GM19035 (cell line): ENCODE data around the gene MORN5.

Source experiments
- ATAC-seq: cut with Tn5 transposase; IDR thresholded peaks from one replicate; pipeline ENCODE4 v1.9.1; 2021; ENCODE audit not compliant: unreplicated experiment

The MORN5 gene

DNA sequence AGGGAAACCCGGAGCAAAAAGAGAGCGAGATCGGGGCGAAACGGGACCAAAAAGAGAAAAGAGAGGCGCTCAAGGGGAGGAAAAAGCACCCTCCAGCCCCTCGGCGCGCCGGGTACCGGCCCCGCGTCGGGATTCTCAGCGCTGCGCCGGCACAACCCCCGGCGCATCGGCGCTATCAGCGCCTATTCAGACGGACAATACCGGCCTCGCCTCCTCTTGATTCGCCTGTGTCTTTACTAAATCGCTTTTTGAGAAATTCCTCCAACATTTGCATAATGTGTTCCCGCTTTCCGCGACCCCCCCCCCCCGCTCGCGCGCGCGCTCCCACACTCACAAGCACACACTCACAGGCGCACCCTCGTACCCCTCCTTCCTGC lies 68.5 kb downstream of the MORN5 start:
- no peak for ATAC-seq

DNA sequence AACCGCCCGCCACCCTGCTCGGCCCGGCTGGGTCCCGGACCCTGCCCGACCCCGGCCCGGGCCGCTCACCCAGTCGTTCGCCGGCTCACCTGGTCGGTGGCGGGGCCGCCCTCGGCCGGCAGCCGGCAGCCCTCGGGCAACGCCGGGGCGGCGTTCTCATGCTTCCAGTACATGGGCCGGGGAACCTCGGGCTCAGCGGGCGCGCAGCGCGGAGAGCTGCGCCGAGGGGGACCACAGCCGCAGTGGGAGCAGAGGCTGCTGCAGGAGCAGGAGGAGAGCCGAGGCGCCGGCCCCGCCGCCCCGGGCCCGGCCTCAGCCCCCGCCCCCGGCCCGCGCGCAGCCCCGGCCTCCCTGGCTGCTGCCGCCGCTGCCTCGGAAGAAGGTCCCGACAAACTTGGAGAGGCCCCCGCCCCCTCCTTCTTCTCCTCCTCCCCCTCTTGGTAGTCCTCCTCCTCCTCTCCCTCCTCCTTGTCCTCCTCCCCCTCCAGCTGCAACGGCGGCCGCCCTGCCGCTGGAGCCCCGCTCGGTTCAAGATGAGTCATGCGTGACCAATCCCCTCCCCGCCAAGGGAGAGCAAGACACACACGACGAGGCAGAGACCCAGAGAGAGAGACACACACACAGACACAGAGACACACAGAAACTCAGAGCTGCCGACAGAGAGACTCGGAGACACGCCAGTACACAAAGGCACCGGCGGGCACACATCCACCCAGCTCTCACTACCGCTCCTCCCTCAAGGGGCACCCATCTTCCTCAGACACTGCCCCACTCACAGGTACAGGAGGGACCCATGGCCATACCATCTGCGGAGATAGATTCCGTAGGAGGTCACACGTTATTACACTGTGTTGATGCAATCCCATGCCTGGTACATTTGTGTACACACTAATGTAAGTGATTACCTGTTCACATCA lies 69.1 kb downstream of the MORN5 start, which contains the start of gene LHX6:
Gene LHX6 (minus strand): TSS at position 390 of the 917 bp plus-strand sequence. CDS start 217 bp downstream, at position 173.
- ATAC-seq, result no peak

DNA sequence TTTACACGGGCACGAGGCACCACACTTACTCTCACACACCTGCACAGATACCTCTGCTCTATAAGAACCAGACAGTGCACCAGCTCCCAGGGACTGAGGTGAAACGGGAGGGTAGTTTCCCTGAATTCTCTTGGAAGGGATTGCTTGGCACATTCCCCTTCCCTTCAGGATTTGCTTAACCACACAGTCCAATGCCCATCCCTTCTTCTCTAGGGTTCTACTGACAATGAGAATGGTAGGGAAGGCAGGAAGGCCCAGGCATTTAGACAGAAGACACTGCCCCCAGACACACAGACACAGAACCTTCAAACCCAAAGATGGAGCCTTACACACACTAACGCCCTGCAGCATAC lies 69.8 kb downstream of the MORN5 start:
- ATAC-seq, result no peak

DNA sequence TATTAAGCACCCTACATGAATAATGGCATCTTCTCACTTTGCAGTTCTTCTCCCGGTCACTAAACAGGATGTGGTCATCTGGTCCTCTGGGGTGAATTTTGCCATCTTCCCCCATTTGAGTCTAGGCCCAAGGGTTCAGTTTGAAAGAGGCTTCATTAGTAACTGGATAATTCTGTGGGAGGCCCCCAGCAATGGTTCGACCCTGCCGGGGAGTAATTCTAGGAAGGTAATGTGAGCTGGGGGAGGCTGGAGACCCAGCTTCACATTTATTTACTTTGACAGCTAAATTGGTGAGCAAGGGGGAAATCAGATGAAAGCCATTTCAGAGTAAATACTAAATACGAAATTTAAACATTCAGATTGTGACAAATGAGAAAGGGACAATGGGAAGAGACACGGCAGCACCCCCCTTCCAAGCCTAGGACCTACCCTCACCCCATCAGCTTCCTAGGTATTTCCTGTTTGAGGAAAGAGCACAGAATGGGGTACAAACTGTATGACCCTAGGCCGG lies 73.1 kb downstream of the MORN5 start:
- ATAC-seq, result no peak

DNA sequence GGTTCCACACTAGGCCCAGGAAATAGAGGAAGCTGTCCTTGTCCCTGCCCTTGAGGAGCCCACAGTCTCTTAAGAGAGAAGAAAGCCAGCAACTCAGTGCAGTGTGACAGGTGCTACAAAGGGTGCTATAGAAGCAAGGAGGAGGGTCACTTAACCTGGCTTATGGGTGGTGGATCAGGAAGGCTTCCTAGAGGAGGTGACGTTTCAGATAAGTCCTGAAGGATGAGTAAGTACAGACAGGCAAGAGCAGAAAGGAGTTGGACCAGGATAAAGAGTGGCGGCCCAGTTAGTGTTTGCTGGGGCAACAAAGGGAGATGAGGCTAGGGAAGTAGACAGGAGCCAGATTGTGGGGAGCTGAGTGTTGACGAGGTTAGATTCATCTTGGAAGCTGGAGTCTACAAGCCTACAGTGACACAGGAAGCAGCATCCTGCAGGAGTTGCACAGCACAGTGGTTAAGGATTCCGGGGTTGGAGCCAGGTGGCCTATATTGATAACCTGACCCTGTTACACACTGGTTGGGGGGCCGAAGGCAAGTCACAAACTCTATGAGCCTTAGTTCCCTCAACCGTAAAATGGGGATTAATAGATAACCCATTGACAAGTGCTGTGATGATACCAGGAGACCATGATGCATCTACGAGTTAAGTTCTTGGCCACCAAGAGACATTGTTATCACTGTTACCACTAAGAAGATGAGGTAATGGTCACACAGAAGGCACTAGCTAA lies 74.5 kb downstream of the MORN5 start:
- no peak for ATAC-seq

DNA sequence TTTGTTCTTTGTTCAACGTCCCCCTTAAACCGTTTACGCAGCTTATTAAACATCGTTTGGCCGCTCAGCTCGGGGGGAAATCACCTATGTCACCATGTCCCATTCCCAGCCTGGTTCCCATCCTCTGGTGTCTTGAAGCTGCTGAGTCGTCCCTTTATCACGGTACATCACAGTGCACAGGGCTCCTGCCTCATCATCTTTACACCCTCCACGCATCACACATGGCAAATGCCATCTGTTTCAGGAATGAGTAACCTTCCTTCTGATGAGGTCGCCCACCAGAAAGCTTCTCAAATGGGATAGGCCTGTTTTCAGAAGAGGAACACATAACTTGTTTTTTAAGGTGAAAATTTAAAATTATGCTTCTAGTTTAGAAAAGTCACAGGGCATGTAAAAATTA lies 77.0 kb downstream of the MORN5 start:
- no peak for ATAC-seq

DNA sequence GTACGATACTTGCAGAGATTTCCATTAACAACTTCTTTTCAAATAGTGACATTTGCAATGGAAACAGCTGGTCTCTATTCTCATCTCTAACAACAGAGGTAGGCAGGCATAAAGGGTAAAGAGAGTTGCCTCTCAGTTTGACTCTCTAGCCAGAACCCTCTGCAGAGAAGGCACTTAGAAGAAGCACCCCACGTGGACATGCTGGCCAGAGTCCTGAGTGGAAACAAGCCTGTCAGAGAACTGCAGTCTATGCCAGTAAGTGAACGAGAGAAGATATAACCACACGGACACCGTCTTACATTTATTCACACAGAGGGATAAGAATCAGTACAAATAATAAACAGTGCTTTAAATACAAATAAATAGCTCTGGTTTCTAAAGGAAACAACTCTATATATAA lies 80.0 kb downstream of the MORN5 start:
- ATAC-seq, result no peak

DNA sequence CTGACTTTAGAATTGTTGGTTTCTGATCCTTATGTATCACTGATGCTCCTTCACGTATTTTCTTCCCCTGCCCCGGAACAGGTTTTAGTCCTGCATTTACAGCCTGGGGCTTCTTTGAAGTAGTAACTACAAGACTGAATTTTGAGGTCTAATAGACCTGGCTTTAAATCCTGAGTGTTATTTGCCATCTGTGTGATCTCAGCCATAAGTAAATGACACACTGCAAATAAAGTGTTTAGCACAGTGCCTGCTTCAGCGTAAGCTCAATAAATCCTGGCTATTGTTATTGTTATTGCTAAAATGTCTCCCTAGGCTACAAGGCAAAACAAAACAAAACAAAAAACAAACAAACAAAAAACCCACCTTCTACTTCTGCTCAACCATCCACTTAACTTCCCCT lies 84.6 kb downstream of the MORN5 start:
- ATAC-seq, result no peak

DNA sequence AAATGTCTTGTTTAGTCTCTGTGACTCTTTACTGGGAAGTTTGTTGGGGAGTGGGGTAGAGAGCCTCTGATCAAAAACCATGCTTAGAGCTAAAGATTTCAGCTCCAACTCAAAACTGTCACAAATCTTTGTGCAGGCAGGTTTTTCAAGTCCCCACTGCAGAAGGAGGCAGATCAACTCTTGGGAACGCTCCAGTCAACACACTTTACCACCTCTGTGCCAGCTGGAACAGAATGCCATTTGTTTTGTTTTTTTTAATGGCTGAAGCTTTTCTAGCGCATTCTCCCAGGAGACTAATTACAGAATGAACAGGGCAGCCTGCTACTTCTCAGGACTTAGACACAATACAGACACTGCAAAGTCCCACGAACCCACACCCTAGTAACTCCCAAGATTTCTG lies 87.0 kb downstream of the MORN5 start:
- no peak for ATAC-seq

DNA sequence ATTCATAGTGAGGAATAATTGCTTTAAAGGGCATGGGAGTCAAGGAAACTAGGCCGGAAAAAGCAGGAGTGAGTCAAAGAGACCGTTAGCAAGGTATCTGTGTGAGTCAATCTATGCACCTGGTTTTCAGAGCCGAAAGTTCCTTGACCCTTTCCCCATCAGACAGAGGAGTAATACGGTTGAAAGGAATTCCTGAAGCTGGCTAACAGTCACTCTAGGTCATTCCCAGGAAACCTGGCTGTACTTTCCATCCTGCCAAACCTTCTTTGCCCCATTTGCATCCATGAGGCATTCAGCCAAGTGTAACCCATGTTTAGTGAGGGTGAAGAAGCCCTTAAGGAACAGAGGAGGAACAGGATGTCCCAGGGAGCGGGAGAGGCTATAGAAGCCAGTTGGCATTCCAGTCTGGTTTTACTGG lies 88.7 kb downstream of the MORN5 start:
- ATAC-seq, result no peak
